ENCODE results near the gene OAS1.

Gene OAS1

DNA sequence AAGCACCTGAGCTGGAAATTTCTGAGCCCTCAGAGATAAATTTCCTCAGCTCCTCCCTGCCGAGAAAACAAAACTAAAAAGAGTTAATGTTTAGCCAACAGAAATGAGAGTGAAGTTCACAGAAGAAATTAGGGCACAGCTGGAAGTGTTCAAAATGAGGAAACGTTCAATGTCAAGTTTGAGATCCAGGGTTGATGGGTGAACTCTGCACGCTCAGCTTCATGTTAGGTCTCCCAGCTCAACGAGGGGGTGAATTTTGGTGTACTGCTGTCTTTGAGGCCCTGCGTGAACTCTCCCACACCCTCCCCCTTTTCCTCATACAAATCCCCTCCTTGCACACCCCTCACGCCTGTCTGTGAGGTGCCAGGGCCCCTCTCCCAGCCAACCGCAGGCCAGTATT, 18.2 kb downstream of the OAS1 start:
- Histone ChIP-seq H3K4me1 (ENCODE audit: control insufficient read depth, insufficient read depth, low read length) (no peaks in the 10 kb centered on the region), H3K36me3 (ENCODE audit: control insufficient read depth in 2 of 2, insufficient read depth in 1 of 2, low read length in 2 of 2) (no peaks in the 10 kb centered on the region), H3K4me3 (ENCODE audit: low read depth, low read length) (no peak overlapping the region), H3K27ac (ENCODE audit: extremely low read depth, low read depth, low read length) (no peak overlapping the region), H3K9me3 (ENCODE audit: control insufficient read depth, insufficient read depth, low read depth, low read length) (no peaks in the 10 kb centered on the region)
- ChIA-PET CTCF (interaction anchor here (1.1 kb wide), 1 partner anchor 401 kb away, joined by 3 read pairs; no protein-coding TSS in a partner anchor), POLR2A (no interaction called here)
- TF ChIP-seq KLF10 (tag by site-specific recombination; IDR thresholded peaks at IDR 0.05) (no peak), ZNF785 (tag by site-specific recombination; IDR thresholded peaks at IDR 0.05) (no peak), IKZF3 (tag by site-specific recombination; IDR thresholded peaks at IDR 0.05) (no peak), ZNF394 (tag by site-specific recombination; IDR thresholded peaks at IDR 0.05; ENCODE audit: borderline replicate concordance) (no peak), ZNF837 (tag by site-specific recombination; IDR thresholded peaks at IDR 0.05) (no peak), ZIC2 (tag by site-specific recombination; IDR thresholded peaks at IDR 0.05) (no peak), EGR2 (tag by site-specific recombination; IDR thresholded peaks at IDR 0.05; ENCODE audit: low read depth) (no peak), ZNF19 (tag by site-specific recombination; IDR thresholded peaks at IDR 0.05; ENCODE audit: low read depth) (no peak), ZFP37 (tag by site-specific recombination; IDR thresholded peaks at IDR 0.05) (no peak), ZNF560 (tag by site-specific recombination; IDR thresholded peaks at IDR 0.05; ENCODE audit: borderline replicate concordance) (no peak), ZNF2 (tag by site-specific recombination; IDR thresholded peaks at IDR 0.05) (no peak), HOXA7 (CRISPR knock-in tag; IDR thresholded peaks at IDR 0.05; ENCODE audit: borderline replicate concordance) (no peak), ZNF16 (tag by site-specific recombination; IDR thresholded peaks at IDR 0.05; ENCODE audit: low read depth) (no peak), ZNF571 (tag by site-specific recombination; IDR thresholded peaks at IDR 0.05) (no peak), MYNN (tag by site-specific recombination; IDR thresholded peaks at IDR 0.05; ENCODE audit: borderline replicate concordance) (no peak)
- TF ChIP-seq, protein P1, sequence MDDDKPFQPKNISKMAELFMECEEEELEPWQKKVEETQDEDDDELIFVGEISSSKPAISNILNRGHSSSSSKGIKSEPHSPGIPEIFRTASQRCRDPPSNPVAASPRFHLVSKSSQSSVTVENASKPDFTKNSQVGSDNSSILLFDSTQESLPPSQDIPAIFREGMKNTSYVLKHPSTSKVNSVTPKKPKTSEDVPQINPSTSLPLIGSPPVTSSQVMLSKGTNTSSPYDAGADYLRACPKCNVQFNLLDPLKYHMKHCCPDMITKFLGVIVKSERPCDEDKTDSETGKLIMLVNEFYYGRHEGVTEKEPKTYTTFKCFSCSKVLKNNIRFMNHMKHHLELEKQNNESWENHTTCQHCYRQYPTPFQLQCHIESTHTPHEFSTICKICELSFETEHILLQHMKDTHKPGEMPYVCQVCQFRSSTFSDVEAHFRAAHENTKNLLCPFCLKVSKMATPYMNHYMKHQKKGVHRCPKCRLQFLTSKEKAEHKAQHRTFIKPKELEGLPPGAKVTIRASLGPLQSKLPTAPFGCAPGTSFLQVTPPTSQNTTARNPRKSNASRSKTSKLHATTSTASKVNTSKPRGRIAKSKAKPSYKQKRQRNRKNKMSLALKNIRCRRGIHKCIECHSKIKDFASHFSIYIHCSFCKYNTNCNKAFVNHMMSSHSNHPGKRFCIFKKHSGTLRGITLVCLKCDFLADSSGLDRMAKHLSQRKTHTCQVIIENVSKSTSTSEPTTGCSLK (tag by site-specific recombination; IDR thresholded peaks at IDR 0.05), result no peak
- TF ChIP-seq, protein P2, sequence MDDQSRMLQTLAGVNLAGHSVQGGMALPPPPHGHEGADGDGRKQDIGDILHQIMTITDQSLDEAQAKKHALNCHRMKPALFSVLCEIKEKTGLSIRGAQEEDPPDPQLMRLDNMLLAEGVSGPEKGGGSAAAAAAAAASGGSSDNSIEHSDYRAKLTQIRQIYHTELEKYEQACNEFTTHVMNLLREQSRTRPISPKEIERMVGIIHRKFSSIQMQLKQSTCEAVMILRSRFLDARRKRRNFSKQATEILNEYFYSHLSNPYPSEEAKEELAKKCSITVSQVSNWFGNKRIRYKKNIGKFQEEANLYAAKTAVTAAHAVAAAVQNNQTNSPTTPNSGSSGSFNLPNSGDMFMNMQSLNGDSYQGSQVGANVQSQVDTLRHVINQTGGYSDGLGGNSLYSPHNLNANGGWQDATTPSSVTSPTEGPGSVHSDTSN (CRISPR knock-in tag; IDR thresholded peaks at IDR 0.05), result no peak
- TF ChIP-seq, protein P3, sequence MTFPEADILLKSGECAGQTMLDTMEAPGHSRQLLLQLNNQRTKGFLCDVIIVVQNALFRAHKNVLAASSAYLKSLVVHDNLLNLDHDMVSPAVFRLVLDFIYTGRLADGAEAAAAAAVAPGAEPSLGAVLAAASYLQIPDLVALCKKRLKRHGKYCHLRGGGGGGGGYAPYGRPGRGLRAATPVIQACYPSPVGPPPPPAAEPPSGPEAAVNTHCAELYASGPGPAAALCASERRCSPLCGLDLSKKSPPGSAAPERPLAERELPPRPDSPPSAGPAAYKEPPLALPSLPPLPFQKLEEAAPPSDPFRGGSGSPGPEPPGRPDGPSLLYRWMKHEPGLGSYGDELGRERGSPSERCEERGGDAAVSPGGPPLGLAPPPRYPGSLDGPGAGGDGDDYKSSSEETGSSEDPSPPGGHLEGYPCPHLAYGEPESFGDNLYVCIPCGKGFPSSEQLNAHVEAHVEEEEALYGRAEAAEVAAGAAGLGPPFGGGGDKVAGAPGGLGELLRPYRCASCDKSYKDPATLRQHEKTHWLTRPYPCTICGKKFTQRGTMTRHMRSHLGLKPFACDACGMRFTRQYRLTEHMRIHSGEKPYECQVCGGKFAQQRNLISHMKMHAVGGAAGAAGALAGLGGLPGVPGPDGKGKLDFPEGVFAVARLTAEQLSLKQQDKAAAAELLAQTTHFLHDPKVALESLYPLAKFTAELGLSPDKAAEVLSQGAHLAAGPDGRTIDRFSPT (tag by site-specific recombination; IDR thresholded peaks at IDR 0.05), result no peak
- TF ChIP-seq, protein P4, sequence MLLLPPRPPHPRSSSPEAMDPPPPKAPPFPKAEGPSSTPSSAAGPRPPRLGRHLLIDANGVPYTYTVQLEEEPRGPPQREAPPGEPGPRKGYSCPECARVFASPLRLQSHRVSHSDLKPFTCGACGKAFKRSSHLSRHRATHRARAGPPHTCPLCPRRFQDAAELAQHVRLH (tag by site-specific recombination; IDR thresholded peaks at IDR 0.05), result no peak
- TF ChIP-seq, protein P5, sequence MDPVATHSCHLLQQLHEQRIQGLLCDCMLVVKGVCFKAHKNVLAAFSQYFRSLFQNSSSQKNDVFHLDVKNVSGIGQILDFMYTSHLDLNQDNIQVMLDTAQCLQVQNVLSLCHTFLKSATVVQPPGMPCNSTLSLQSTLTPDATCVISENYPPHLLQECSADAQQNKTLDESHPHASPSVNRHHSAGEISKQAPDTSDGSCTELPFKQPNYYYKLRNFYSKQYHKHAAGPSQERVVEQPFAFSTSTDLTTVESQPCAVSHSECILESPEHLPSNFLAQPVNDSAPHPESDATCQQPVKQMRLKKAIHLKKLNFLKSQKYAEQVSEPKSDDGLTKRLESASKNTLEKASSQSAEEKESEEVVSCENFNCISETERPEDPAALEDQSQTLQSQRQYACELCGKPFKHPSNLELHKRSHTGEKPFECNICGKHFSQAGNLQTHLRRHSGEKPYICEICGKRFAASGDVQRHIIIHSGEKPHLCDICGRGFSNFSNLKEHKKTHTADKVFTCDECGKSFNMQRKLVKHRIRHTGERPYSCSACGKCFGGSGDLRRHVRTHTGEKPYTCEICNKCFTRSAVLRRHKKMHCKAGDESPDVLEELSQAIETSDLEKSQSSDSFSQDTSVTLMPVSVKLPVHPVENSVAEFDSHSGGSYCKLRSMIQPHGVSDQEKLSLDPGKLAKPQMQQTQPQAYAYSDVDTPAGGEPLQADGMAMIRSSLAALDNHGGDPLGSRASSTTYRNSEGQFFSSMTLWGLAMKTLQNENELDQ (tag by site-specific recombination; IDR thresholded peaks at IDR 0.05; ENCODE audit: low read depth), result no peak
